ENCODE results near the gene FRY.

DNA sequence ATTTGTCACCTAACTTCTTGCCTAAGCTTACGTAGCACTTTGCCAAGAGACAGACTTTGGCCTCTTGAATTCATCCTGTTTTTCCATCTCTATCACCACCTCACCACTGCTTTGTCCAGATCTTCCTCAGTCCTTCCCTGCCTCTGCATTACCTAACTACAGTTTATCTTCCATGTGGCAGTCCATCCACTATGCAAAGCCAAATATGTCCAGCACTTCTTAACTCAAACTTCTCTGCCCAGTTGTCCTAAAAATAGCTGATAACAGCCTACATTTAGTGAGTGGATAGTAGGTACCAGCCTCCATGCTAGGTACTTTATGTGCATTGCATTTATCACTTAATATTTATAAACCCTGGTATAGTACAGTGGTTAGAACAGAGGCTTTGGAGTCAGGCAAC, 172.2 kb downstream of the FRY start:
- TF ChIP-seq CTCF (IDR thresholded peaks at IDR 0.05) (no peak), POLR2A (IDR thresholded peaks at IDR 0.05) (no peak)
